Activated effector memory CD4-positive, alpha-beta T cell treated with anti-CD3 and anti-CD28 coated beads, Interleukin-2, amount 50 U/mL, for 16 hours (primary cell): ENCODE measurements around the gene MYH8.

Experiments
- DNase-seq: peaks from one replicate; pipeline ENCODE4 v3.0.0-alpha.2; 2020

MYH8 gene

DNA sequence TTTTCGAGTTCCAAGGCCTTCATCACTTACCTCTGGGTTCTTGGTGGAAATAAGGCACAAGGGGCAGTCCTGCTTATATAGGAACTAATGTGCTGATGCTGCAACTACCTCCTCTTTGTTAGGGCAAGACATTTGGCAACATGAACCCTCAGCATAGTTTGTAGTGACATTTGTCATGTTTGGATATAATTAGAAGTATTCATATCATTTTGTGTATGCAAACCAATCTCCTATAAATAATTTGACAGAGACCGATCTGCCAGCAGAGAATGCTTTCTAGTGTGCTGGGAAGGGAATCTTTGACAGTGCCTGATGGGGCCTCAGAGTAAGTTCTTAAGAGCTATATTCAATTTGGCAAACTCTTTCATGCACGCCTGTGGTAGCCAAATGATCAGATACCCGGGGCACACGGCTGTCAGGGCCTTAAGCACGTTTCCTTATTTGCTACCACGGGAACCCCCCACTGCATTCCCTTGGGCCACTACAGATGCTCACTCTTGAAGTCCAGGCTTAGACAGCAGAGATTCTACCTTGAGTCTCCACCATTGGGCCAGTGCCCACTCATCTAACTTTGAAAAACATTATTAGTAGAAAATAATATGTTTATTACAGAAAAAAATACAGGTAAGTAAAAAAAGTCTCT lies at the start of gene MYH8:
MYH8 (minus strand) TSS at position 51 of the 643 bp plus-strand sequence. CDS start 1,723 bp downstream, outside the sequence.
- DNase-seq, result no peak

GRCh38 chr17:10469459-10469858 lies 47.7 kb upstream of the MYH8 start, which contains the start of gene MYH4:
Gene MYH4, minus strand, starts transcription at chr17:10469559. Its CDS starts 2,814 bp downstream, at chr17:10466745.
- DNase-seq, result no peak

DNA sequence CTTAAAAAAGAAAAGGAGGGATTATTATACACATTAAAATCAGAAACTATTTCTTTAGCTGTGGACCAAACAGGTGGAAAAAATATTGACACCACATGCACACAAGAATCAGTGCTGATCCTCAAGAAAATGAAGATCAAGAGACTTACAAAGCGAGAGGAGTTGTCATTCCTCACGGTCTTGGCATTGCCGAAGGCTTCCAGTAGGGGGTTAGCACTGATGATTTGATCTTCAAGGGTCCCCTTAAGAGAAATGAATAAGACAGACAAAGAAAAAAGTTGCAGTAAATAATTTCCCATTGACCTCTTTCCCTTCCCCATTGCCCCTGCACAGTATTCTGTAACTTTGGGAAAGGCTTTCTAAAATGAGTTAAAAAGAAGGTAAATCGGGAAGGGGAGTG lies 41.7 kb upstream of the MYH8 start:
- no peak for DNase-seq

DNA sequence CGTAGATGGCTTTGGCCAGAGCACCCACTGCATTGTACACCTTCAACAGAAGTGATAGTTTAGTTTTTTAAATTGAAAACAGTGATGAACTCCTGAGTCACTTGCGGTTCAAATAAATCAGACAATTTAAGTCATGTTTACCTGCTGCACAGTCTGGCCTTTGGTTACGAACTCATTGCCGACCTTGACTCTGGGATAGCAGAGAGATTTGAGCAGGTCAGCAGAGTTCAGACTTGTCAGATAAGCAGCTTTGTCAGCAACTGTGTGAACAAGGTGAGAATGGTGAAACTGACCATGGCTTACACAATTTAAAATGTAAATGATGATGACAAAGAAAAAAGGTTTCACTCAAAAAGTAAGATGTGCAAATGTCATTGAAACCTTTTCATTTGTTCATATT lies 38.3 kb upstream of the MYH8 start:
- DNase-seq, result no peak

GRCh38 chr17:10458701-10459100 lies 37.0 kb upstream of the MYH8 start:
- DNase-seq, result no peak

- no peak for DNase-seq
Measured at GRCh38 chr17:10457952-10458351, 36.2 kb upstream of the MYH8 start.

DNA sequence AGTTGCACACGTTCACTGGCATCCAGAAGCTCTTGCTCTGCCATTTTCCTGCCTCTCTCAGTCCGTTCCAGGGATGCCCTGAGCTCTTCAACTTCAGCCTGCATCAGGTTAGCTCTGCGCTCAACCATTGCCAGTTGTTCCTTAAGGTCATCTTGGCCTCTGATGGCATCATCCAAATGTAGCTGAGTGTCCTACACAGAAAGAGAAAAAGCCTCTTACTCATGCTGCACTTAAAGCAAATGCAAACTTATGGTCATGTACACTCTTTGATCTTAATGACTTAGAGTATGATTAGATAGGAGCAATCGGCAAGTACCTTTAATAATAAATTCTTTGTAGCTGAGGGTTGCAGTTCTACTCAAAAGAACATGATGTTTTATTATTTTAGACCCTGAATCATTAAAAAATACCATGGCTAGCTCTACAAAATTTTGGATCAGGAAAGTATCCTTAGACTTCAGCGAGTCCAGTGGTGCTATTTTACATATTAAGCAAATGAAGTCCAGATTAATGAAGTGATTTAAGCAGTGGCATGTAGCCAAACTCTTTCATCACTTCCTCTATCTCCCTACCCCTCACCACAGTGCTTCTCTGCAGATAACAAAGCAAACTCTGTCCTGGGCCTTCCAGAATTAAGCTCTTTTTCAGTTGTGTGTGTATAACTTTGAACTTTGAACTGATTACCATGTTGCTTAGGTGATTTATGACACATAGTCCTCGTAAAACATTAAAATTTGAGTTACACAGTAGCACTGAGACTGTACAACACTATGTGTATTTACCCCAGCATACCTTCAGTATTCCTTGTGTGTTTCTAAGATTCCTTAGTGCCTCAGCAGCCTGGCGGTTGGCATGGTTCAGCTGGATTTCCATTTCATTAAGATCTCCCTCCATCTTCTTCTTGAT lies 25.5 kb upstream of the MYH8 start:
- no peak for DNase-seq

- DNase-seq, result no peak
Measured at GRCh38 chr17:10439816-10440215, 18.1 kb upstream of the MYH8 start.

DNA sequence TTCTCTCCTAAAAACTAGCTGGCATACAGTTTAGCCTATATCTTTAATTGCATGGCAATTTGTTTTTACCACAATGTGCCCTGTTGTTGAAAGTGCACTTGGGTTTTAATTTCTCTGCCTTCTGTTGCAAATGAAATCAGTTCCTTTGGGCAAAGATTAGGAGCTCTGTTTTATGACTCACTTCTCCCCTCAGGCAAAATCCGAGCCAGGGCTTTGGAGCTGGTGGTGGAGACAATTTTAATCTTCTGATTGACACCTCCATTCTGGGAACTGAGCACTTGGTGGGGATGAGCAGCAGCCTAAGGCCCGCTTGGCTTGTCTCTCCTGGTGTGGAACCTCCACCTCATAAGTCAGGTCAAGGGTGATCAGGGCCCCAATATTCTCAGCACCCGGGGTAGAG lies 13.3 kb upstream of the MYH8 start:
- DNase-seq, result no peak

- no peak for DNase-seq
Measured at GRCh38 chr17:10429421-10430045, 7.8 kb upstream of the MYH8 start.

- no peak for DNase-seq
Measured at GRCh38 chr17:10428781-10429180, 7.0 kb upstream of the MYH8 start.

DNA sequence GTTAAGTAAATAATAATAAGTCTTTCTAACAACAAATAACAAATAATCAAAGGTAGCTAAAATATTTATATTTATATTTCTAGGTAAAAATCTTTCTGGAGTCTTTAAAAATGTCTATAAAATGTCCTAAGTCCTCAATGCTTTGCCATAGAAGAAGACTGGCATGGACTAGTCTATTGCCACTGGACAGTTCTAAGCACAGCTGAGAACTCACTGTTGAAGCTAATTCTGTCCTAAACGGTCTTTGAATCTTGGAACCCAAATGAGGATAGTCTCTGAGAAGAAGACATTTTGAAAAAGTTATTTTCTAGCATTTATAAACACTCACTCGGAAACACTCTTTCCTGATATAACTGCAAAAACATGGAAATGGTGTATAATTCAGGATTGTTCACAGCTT lies 539 bp downstream of the MYH8 start:
- no peak for DNase-seq

DNA sequence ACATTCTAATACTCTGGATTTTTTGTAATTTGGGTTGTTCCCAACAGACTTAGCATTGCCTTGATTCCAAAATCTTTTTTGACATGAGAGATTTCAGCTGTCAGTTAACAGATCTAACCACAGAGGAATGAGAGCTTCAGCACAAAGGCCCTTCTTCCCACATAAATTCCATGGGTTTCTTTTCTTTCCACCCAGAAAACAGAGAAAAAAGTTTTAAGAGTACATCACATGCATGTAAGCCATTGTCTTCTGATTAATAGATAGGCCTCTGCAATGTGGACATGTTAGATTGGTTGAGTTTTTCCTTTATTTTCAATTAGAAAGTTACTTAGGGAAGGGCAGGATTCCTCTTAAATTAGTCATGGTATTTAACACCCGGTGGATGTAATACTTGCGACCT lies 939 bp downstream of the MYH8 start:
- no peak for DNase-seq

GRCh38 chr17:10417431-10417830 lies 4.3 kb downstream of the MYH8 start:
- no peak for DNase-seq

GRCh38 chr17:10415161-10415560 lies 6.6 kb downstream of the MYH8 start:
- DNase-seq, result no peak

- no peak for DNase-seq
Measured at GRCh38 chr17:10403589-10403988, 18.2 kb downstream of the MYH8 start.

- no peak for DNase-seq
Measured at GRCh38 chr17:10398352-10398751, 23.4 kb downstream of the MYH8 start.

DNA sequence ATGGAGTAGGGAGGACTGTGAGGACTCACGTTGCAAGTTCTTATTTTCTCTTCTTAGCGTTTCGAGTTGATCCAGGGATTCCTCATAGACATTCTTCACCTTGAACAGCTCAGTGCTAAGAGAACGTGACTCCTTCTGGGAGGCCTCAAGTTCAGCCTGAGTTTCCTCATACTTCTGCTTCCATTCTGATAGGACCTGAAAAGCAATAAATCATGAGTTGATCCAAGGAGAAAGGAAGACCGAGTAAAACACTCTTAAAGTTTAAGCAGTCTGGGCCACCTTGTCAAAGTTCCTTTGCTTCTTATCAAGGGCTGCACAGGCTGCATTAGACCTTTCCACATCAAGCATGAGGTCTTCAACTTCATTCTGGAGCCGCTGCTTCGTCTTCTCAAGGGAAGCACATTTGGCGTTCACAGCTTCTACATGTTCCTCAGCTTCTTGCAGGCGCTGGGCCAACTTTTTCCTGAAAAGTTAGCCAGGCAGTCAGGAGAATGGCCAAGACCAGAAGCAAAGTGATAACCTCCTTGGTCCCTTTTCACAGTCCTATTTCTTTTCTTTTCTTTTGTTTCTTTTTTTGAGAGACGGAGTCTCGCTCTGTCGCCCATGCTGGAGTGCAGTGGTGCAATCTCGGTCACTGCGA lies 25.1 kb downstream of the MYH8 start:
- DNase-seq, result no peak

GRCh38 chr17:10394201-10394887 lies 27.4 kb downstream of the MYH8 start:
- no peak for DNase-seq

GRCh38 chr17:10392880-10393279 lies 28.9 kb downstream of the MYH8 start:
- no peak for DNase-seq

GRCh38 chr17:10385871-10386270 lies 35.9 kb downstream of the MYH8 start:
- no peak for DNase-seq

- DNase-seq, result no peak
Measured at GRCh38 chr17:10384175-10384574, 37.6 kb downstream of the MYH8 start.
